ENCODE data around the gene NBDY.
"Not testable (repeated sequence)": the region's sequence is repeated elsewhere in the genome, so short reads cannot be mapped to it uniquely, and the experiment has no call there.

NBDY gene

GRCh38 chrX:56729152-56729850, at the start of gene NBDY:
NBDY (plus strand) TSS chrX:56729243; CDS start chrX:56729354, 111 bp downstream.
- DNase-seq = peak; percentile 55

GRCh38 chrX:56704530-56704929, 24.5 kb upstream of the NBDY start:
- not testable (repeated sequence) for DNase-seq

GRCh38 chrX:56726605-56727004, 2.4 kb upstream of the NBDY start:
- DNase-seq = no peak

- DNase-seq = no peak
Measured at GRCh38 chrX:56727531-56727930, 1.5 kb upstream of the NBDY start.

GRCh38 chrX:56728321-56728720, 722 bp upstream of the NBDY start:
- no peak for DNase-seq

- DNase-seq = peak; percentile 25
Measured at GRCh38 chrX:56728752-56729151, 291 bp upstream of the NBDY start.

- peak; percentile 68 for DNase-seq
Measured at GRCh38 chrX:56733459-56734046, 4.5 kb downstream of the NBDY start.

GRCh38 chrX:56736219-56736618, 7.2 kb downstream of the NBDY start:
- no peak for DNase-seq

- no peak for DNase-seq
Measured at GRCh38 chrX:56738670-56739069, 9.6 kb downstream of the NBDY start.

GRCh38 chrX:56744996-56745395, 16.0 kb downstream of the NBDY start:
- DNase-seq = no peak

GRCh38 chrX:56746996-56747395, 18.0 kb downstream of the NBDY start:
- DNase-seq = no peak

GRCh38 chrX:56751071-56751470, 22.0 kb downstream of the NBDY start:
- no peak for DNase-seq

GRCh38 chrX:56757327-56757726, 28.3 kb downstream of the NBDY start:
- no peak for DNase-seq

- no peak for DNase-seq
Measured at GRCh38 chrX:56758456-56758855, 29.4 kb downstream of the NBDY start.

- DNase-seq = no peak
Measured at GRCh38 chrX:56759736-56760409, 30.8 kb downstream of the NBDY start.

GRCh38 chrX:56760410-56761124, 31.5 kb downstream of the NBDY start:
- not testable (repeated sequence) for DNase-seq

GRCh38 chrX:56761167-56761566, 32.1 kb downstream of the NBDY start:
- DNase-seq = no peak

GRCh38 chrX:56762220-56762619, 33.2 kb downstream of the NBDY start:
- DNase-seq = no peak

- no peak for DNase-seq
Measured at GRCh38 chrX:56762707-56763555, 33.9 kb downstream of the NBDY start.

- DNase-seq = no peak
Measured at GRCh38 chrX:56763556-56764152, 34.6 kb downstream of the NBDY start.

- peak; percentile 59 for DNase-seq
Measured at GRCh38 chrX:56764153-56764974, 35.3 kb downstream of the NBDY start.
